Tibial nerve (tissue), 4 donors: Measurements from ENCODE around the gene MARCHF5.

ENCODE experiments used
- CTCF ChIP-seq, 5 experiments: fragments of 200-600 bp in 3 of 5; fragments of 450-650 bp in 2 of 5; sonication (generic) in 3 of 5; IDR thresholded peaks; one replicate each; pipeline ENCODE4 v1.5.1; 2016 to 2019; ENCODE audit warnings: antibody characterized with exemption in 5 of 5, mild to moderate bottlenecking in 3 of 5, moderate library complexity in 2 of 5
- EP300 ChIP-seq, 2 donors: sonication (generic); formaldehyde crosslinking; IDR thresholded peaks; one replicate each; pipeline ENCODE4 v1.6.1; 2017; ENCODE audit warnings: antibody characterized with exemption in 2 of 2, mild to moderate bottlenecking in 1 of 2
- POLR2A ChIP-seq, 2 donors: fragments of 450-650 bp; IDR thresholded peaks; one replicate each; pipeline ENCODE4 v1.6.1; 2017; ENCODE audit warnings: antibody characterized with exemption in 2 of 2, mild to moderate bottlenecking in 2 of 2, moderate library complexity in 2 of 2

DNA sequence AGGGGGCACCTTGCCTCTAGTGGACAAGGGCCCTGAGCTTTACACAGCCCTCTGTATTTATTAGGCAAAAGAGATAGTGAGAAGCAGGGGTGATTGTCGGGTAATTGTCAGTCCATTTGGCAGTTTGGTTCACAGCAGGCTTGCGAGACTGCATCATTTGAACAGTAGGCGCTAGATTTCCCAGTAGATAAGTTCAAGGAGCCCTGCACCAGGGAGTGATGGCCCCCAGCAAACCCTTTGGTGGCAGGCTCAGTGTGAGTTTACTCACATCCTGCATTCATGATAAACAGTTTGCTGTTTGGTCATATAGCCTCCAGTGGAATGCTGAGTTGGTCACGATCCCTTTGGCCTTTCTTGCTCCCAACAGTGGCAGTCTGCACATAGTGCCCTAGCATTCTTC lies 59.4 kb downstream of the MARCHF5 start:
- TF ChIP-seq POLR2A (IDR thresholded peaks at IDR 0.05) (no peak), CTCF (IDR thresholded peaks at IDR 0.05) (no peak), EP300 (IDR thresholded peaks at IDR 0.05) (no peak)
